Measurements from ENCODE around the gene BMP8B. TPM values are rescaled to one million over a fixed set of nuclear protein-coding genes. Genes with fewer than 3 reads are reported as not detected.

Gene BMP8B, protein sequence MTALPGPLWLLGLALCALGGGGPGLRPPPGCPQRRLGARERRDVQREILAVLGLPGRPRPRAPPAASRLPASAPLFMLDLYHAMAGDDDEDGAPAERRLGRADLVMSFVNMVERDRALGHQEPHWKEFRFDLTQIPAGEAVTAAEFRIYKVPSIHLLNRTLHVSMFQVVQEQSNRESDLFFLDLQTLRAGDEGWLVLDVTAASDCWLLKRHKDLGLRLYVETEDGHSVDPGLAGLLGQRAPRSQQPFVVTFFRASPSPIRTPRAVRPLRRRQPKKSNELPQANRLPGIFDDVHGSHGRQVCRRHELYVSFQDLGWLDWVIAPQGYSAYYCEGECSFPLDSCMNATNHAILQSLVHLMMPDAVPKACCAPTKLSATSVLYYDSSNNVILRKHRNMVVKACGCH
- polyA plus RNA-seq, result under 1 TPM; 0.12 to 0.36 TPM

- Histone ChIP-seq H3K27me3 (ENCODE audit: control insufficient read depth in 1 of 2, insufficient read depth in 2 of 2, low read length in 2 of 2) (no peaks in the 10 kb centered on the region), H3K4me3 (ENCODE audit: low read depth in 1 of 2, low read length in 2 of 2) (peak within 1 kb of the TSS; percentile 62 to 65), H3K4me1 (ENCODE audit: control insufficient read depth in 2 of 2, insufficient read depth in 2 of 2, low read length in 1 of 2) (peaks cover 3 to 7% of the 10 kb centered on the region in 2 donors), H3K27ac (ENCODE audit: low read depth in 2 of 2, low read length in 1 of 2) (no peak within 1 kb of the TSS), H3K9me3 (ENCODE audit: control insufficient read depth in 2 of 2, insufficient read depth in 1 of 2, low read depth in 1 of 2, low read length in 1 of 2) (no peaks in the 10 kb centered on the region), H3K36me3 (ENCODE audit: control insufficient read depth in 2 of 2, insufficient read depth in 2 of 2, low read length in 1 of 2) (no peaks in the 10 kb centered on the region)
- 2% methylated on average over 59 to 91 of the region's 91 CpGs for WGBS, 2 donors
Measured at GRCh38 chr1:39788758-39789570, at the start of gene BMP8B. BMP8B (minus strand) TSS chr1:39788865; CDS start chr1:39788485, 380 bp downstream.

- H3K27ac ChIP-seq (ENCODE audit: low read depth in 2 of 2, low read length in 1 of 2), result peak overlapping the region; percentile 38 to 54
- H3K9me3 ChIP-seq (ENCODE audit: control insufficient read depth in 2 of 2, insufficient read depth in 1 of 2, low read depth in 1 of 2, low read length in 1 of 2), result no peaks in the 10 kb centered on the region
- no peaks in the 10 kb centered on the region for H3K27me3 ChIP-seq (ENCODE audit: control insufficient read depth in 1 of 2, insufficient read depth in 2 of 2, low read length in 2 of 2)
- peaks cover 0 to 3% of the 10 kb centered on the region in 2 donors for H3K4me1 ChIP-seq (ENCODE audit: control insufficient read depth in 2 of 2, insufficient read depth in 2 of 2, low read length in 1 of 2)
- 79 to 81% methylated on average over 3 of the region's 3 CpGs for WGBS, 2 donors
- no peak overlapping the region for H3K4me3 ChIP-seq (ENCODE audit: low read depth in 1 of 2, low read length in 2 of 2)
- H3K36me3 ChIP-seq (ENCODE audit: control insufficient read depth in 2 of 2, insufficient read depth in 2 of 2, low read length in 1 of 2), result peaks cover 0 to 2% of the 10 kb centered on the region in 2 donors
Measured at GRCh38 chr1:39836595-39837110, 48.0 kb upstream of the BMP8B start.

GRCh38 chr1:39835935-39836594 is 47.4 kb upstream of the BMP8B start:
- 59 to 70% methylated on average over 7 of the region's 7 CpGs for WGBS, 2 donors
- no peak overlapping the region for H3K27ac ChIP-seq (ENCODE audit: low read depth in 2 of 2, low read length in 1 of 2)
- no peaks in the 10 kb centered on the region for H3K9me3 ChIP-seq (ENCODE audit: control insufficient read depth in 2 of 2, insufficient read depth in 1 of 2, low read depth in 1 of 2, low read length in 1 of 2)
- H3K36me3 ChIP-seq (ENCODE audit: control insufficient read depth in 2 of 2, insufficient read depth in 2 of 2, low read length in 1 of 2), result peaks cover 0 to 2% of the 10 kb centered on the region in 2 donors
- no peak overlapping the region for H3K4me3 ChIP-seq (ENCODE audit: low read depth in 1 of 2, low read length in 2 of 2)
- peaks cover 0 to 3% of the 10 kb centered on the region in 2 donors for H3K4me1 ChIP-seq (ENCODE audit: control insufficient read depth in 2 of 2, insufficient read depth in 2 of 2, low read length in 1 of 2)
- no peaks in the 10 kb centered on the region for H3K27me3 ChIP-seq (ENCODE audit: control insufficient read depth in 1 of 2, insufficient read depth in 2 of 2, low read length in 2 of 2)

GRCh38 chr1:39835110-39835509 is 46.4 kb upstream of the BMP8B start:
- Histone ChIP-seq H3K27me3 (ENCODE audit: control insufficient read depth in 1 of 2, insufficient read depth in 2 of 2, low read length in 2 of 2) (no peaks in the 10 kb centered on the region), H3K4me1 (ENCODE audit: control insufficient read depth in 2 of 2, insufficient read depth in 2 of 2, low read length in 1 of 2) (peaks cover 0 to 7% of the 10 kb centered on the region in 2 donors), H3K9me3 (ENCODE audit: control insufficient read depth in 2 of 2, insufficient read depth in 1 of 2, low read depth in 1 of 2, low read length in 1 of 2) (no peaks in the 10 kb centered on the region), H3K27ac (ENCODE audit: low read depth in 2 of 2, low read length in 1 of 2) (no peak overlapping the region), H3K36me3 (ENCODE audit: control insufficient read depth in 2 of 2, insufficient read depth in 2 of 2, low read length in 1 of 2) (peaks cover 0 to 2% of the 10 kb centered on the region in 2 donors), H3K4me3 (ENCODE audit: low read depth in 1 of 2, low read length in 2 of 2) (no peak overlapping the region)
- 81 to 92% methylated on average over 2 of the region's 2 CpGs for WGBS, 2 donors

DNA sequence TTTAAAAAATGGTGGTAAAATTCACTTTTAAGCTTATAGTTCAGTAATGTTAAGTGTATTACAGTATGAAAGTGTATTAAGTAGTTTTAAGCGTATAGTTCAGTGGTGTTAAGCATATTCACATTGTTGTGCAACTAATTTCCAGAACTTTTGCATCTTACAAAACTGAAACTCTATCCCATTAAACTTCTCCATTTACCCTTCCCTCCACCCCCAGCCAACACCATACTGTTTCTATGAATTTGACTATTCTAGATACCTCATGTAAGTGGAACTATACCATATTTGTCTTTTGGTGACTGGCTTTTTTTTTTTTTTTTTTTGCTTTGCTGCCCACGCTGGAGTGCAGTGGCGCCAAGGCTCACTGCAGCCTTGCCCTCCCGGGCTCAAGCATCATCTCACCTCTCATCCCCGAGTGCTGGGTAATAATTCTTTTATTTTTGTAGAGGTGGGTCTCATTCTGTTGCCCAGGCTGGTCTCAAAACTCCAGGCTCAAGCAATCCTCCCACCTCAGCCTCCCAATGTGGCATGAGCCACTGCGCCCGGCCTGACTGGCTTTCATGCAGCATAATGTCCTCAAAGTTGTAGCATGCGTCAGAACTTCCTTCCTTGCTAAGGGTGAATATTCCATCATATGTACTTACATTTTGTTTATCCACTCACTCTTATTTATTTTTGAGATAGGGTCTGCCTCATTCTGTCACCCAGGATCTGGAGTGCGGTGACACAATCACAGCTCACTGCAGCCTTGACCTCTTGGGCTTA is 45.1 kb upstream of the BMP8B start:
- Histone ChIP-seq H3K36me3 (ENCODE audit: control insufficient read depth in 2 of 2, insufficient read depth in 2 of 2, low read length in 1 of 2) (peaks cover 0 to 2% of the 10 kb centered on the region in 2 donors), H3K27ac (ENCODE audit: low read depth in 2 of 2, low read length in 1 of 2) (no peak overlapping the region), H3K27me3 (ENCODE audit: control insufficient read depth in 1 of 2, insufficient read depth in 2 of 2, low read length in 2 of 2) (no peaks in the 10 kb centered on the region), H3K4me1 (ENCODE audit: control insufficient read depth in 2 of 2, insufficient read depth in 2 of 2, low read length in 1 of 2) (peaks cover 0 to 7% of the 10 kb centered on the region in 2 donors), H3K9me3 (ENCODE audit: control insufficient read depth in 2 of 2, insufficient read depth in 1 of 2, low read depth in 1 of 2, low read length in 1 of 2) (no peaks in the 10 kb centered on the region), H3K4me3 (ENCODE audit: low read depth in 1 of 2, low read length in 2 of 2) (no peak overlapping the region)
- 93 to 95% methylated on average over 9 of the region's 9 CpGs for WGBS, 2 donors

DNA sequence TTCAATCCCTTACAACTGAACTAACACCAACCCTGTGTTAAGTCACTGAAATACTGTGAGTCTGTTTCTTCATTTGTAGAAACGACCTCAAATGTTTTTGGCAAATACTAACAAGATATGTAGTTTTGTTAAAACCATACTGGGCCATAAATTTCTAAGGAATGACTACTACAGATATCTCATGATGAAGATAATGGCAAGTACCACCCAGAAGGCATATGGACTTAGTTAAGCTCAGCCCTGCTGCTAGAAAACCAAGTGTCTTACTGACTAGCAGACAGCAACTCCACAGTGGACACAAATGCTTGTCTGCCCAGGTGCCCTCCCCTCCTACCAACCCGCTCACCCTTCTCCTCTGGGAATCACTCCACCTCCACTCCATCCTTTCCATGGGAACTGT is 44.5 kb upstream of the BMP8B start:
- Histone ChIP-seq H3K36me3 (ENCODE audit: control insufficient read depth in 2 of 2, insufficient read depth in 2 of 2, low read length in 1 of 2) (peaks cover 0 to 2% of the 10 kb centered on the region in 2 donors), H3K27me3 (ENCODE audit: control insufficient read depth in 1 of 2, insufficient read depth in 2 of 2, low read length in 2 of 2) (no peaks in the 10 kb centered on the region), H3K4me1 (ENCODE audit: control insufficient read depth in 2 of 2, insufficient read depth in 2 of 2, low read length in 1 of 2) (peaks cover 0 to 9% of the 10 kb centered on the region in 2 donors), H3K9me3 (ENCODE audit: control insufficient read depth in 2 of 2, insufficient read depth in 1 of 2, low read depth in 1 of 2, low read length in 1 of 2) (no peaks in the 10 kb centered on the region), H3K4me3 (ENCODE audit: low read depth in 1 of 2, low read length in 2 of 2) (no peak overlapping the region), H3K27ac (ENCODE audit: low read depth in 2 of 2, low read length in 1 of 2) (no peak overlapping the region)
- 62 to 71% methylated on average over 2 of the region's 2 CpGs for WGBS, 2 donors

DNA sequence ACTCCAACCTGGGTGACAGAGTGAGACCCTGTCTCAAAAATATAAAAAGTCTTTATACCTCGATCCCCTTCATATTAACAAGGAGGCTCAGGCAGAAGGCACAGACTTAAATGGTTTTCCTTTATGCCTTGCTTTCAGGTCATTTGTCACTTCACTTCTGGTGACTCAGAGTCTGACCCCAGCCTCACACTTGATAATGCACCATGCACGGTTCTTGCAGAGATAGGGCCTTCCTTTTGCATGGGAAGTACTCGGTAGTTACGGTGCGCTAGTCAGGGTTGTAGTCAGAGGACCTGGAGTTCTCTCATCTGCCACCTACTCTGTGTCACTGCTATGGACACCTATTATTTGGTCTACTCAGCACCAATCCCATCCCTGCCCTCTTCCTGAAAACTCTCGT is 43.6 kb upstream of the BMP8B start:
- Histone ChIP-seq H3K36me3 (ENCODE audit: control insufficient read depth in 2 of 2, insufficient read depth in 2 of 2, low read length in 1 of 2) (no peaks in the 10 kb centered on the region), H3K27me3 (ENCODE audit: control insufficient read depth in 1 of 2, insufficient read depth in 2 of 2, low read length in 2 of 2) (no peaks in the 10 kb centered on the region), H3K9me3 (ENCODE audit: control insufficient read depth in 2 of 2, insufficient read depth in 1 of 2, low read depth in 1 of 2, low read length in 1 of 2) (no peaks in the 10 kb centered on the region), H3K27ac (ENCODE audit: low read depth in 2 of 2, low read length in 1 of 2) (no peak overlapping the region), H3K4me1 (ENCODE audit: control insufficient read depth in 2 of 2, insufficient read depth in 2 of 2, low read length in 1 of 2) (peaks cover 0 to 6% of the 10 kb centered on the region in 2 donors), H3K4me3 (ENCODE audit: low read depth in 1 of 2, low read length in 2 of 2) (no peak overlapping the region)
- 76% methylated on average over 6 of the region's 6 CpGs for WGBS, 2 donors

- WGBS, 2 donors, result 60 to 62% methylated on average over 6 of the region's 6 CpGs
- Histone ChIP-seq H3K9me3 (ENCODE audit: control insufficient read depth in 2 of 2, insufficient read depth in 1 of 2, low read depth in 1 of 2, low read length in 1 of 2) (no peaks in the 10 kb centered on the region), H3K4me3 (ENCODE audit: low read depth in 1 of 2, low read length in 2 of 2) (no peak overlapping the region), H3K27me3 (ENCODE audit: control insufficient read depth in 1 of 2, insufficient read depth in 2 of 2, low read length in 2 of 2) (no peaks in the 10 kb centered on the region), H3K27ac (ENCODE audit: low read depth in 2 of 2, low read length in 1 of 2) (no peak overlapping the region), H3K36me3 (ENCODE audit: control insufficient read depth in 2 of 2, insufficient read depth in 2 of 2, low read length in 1 of 2) (no peaks in the 10 kb centered on the region), H3K4me1 (ENCODE audit: control insufficient read depth in 2 of 2, insufficient read depth in 2 of 2, low read length in 1 of 2) (peaks cover 3 to 13% of the 10 kb centered on the region in 2 donors)
Measured at GRCh38 chr1:39829791-39830533, 41.3 kb upstream of the BMP8B start.
